Mesenchymal stem cell (in vitro differentiated cells and primary cell): ENCODE data around the gene FAM163B.

Experiments
- DNase-seq: peaks from one replicate; pipeline ENCODE4 v3.0.0-alpha.2; 2013
- H2AFZ ChIP-seq: one replicate; pipeline ENCODE4 v1.6.1; 2013; ENCODE audit warnings: low read depth, mild to moderate bottlenecking, control low read depth, inconsistent platforms, low read length, moderate library complexity
- H2AK5ac ChIP-seq: 2 replicates; pipeline ENCODE4 v1.6.1; 2013; ENCODE audit warnings: low read length, moderate library complexity, mild to moderate bottlenecking, inconsistent platforms; ENCODE audit not compliant: severe bottlenecking
- H2BK120ac ChIP-seq: one replicate; pipeline ENCODE4 v1.6.1; 2013; ENCODE audit warnings: low read depth, mild to moderate bottlenecking, inconsistent platforms, low read length, moderate library complexity
- H2BK12ac ChIP-seq, 2 experiments: one replicate each; pipeline ENCODE4 v1.6.1; 2013; ENCODE audit warnings: inconsistent platforms in 2 of 2, low read length in 2 of 2, mild to moderate bottlenecking in 2 of 2, moderate library complexity in 2 of 2, control low read depth in 1 of 2
- H2BK15ac ChIP-seq: one replicate; pipeline ENCODE4 v1.6.1; 2013; ENCODE audit warnings: mild to moderate bottlenecking, low read depth, inconsistent platforms; ENCODE audit not compliant: poor library complexity, severe bottlenecking
- H2BK5ac ChIP-seq: 2 replicates; pipeline ENCODE4 v1.6.1; 2013; ENCODE audit warnings: low read depth, mild to moderate bottlenecking, low read length, control low read depth, inconsistent platforms; ENCODE audit not compliant: poor library complexity, severe bottlenecking
- H3K14ac ChIP-seq, 2 experiments: one replicate each; pipeline ENCODE4 v1.6.1; 2013; ENCODE audit warnings: inconsistent platforms in 2 of 2, low read length in 2 of 2, control low read depth in 1 of 2, mild to moderate bottlenecking in 1 of 2, moderate library complexity in 1 of 2
- H3K18ac ChIP-seq, 2 experiments: one replicate each; pipeline ENCODE4 v1.6.1; 2013; ENCODE audit warnings: inconsistent platforms in 2 of 2, low read length in 2 of 2, control low read depth in 1 of 2, low read depth in 1 of 2, mild to moderate bottlenecking in 1 of 2
- H3K23ac ChIP-seq, 2 experiments: one replicate each; pipeline ENCODE4 v1.6.1; 2013; ENCODE audit warnings: inconsistent platforms in 2 of 2, low read length in 2 of 2, mild to moderate bottlenecking in 2 of 2, moderate library complexity in 2 of 2, control low read depth in 1 of 2
- H3K27ac ChIP-seq: 2 replicates; pipeline ENCODE4 v1.5.1; 2013; ENCODE audit warnings: mild to moderate bottlenecking, moderate library complexity, low read length, control low read depth, inconsistent platforms; ENCODE audit not compliant: poor library complexity, severe bottlenecking
- H3K27me3 ChIP-seq, 2 experiments: 2 replicates each; pipeline versions ENCODE4 v1.6.1 to v1.7.0; 2013; ENCODE audit warnings: low read length in 2 of 2, mild to moderate bottlenecking in 2 of 2, moderate library complexity in 2 of 2, control low read depth in 1 of 2, inconsistent platforms in 1 of 2; ENCODE audit not compliant: control insufficient read depth in 1 of 2, insufficient read depth in 1 of 2
- H3K36me3 ChIP-seq, 2 experiments: 2 replicates each; pipeline versions ENCODE4 v1.6.1 to v1.7.0; 2013; ENCODE audit warnings: low read length in 2 of 2, control low read depth in 1 of 2, inconsistent platforms in 1 of 2, low read depth in 1 of 2, mild to moderate bottlenecking in 1 of 2; ENCODE audit not compliant: insufficient read depth in 2 of 2, control insufficient read depth in 1 of 2
- H3K4ac ChIP-seq, 2 experiments: one replicate each; pipeline ENCODE4 v1.6.1; 2013; ENCODE audit warnings: inconsistent platforms in 2 of 2, low read length in 2 of 2, mild to moderate bottlenecking in 2 of 2, moderate library complexity in 2 of 2, control low read depth in 1 of 2, low read depth in 1 of 2
- H3K4me1 ChIP-seq: 2 replicates; pipeline ENCODE4 v1.6.1; 2013; ENCODE audit warnings: low read depth, low read length, control low read depth; ENCODE audit not compliant: control insufficient read depth, insufficient read depth
- H3K4me2 ChIP-seq: 2 replicates; pipeline ENCODE4 v1.6.1; 2013; ENCODE audit warnings: low read length, mild to moderate bottlenecking, inconsistent platforms; ENCODE audit not compliant: poor library complexity, severe bottlenecking
- H3K4me3 ChIP-seq, 2 experiments: 2 replicates each; pipeline versions ENCODE4 v1.5.1 to v1.7.0; 2013; ENCODE audit warnings: low read length in 2 of 2, mild to moderate bottlenecking in 2 of 2, control low read depth in 1 of 2, low read depth in 1 of 2; ENCODE audit not compliant: insufficient read depth in 1 of 2
- H3K79me1 ChIP-seq: replicated peaks from 2 replicates; pipeline ENCODE4 v1.6.1; 2013; ENCODE audit warnings: mild to moderate bottlenecking, control low read depth, low read length, inconsistent platforms; ENCODE audit not compliant: poor library complexity, severe bottlenecking
- H3K9ac ChIP-seq: 2 replicates; pipeline ENCODE4 v1.7.0; 2013; ENCODE audit warnings: mild to moderate bottlenecking, low read length, moderate library complexity
- H3K9me3 ChIP-seq: 2 replicates; pipeline ENCODE4 v1.7.0; 2013; ENCODE audit warnings: mild to moderate bottlenecking, low read length; ENCODE audit not compliant: control insufficient read depth
- H4K8ac ChIP-seq: one replicate; pipeline ENCODE4 v1.6.1; 2013; ENCODE audit warnings: inconsistent platforms, mild to moderate bottlenecking, low read length, moderate library complexity
- H4K91ac ChIP-seq: one replicate; pipeline ENCODE4 v1.6.1; 2013; ENCODE audit warnings: mild to moderate bottlenecking, low read length, inconsistent platforms
- WGBS: methylation state at CpG from one replicate; pipeline ENCODE4 v1.1.7; 2013; ENCODE audit warnings: mixed read lengths; 5-methylcytosine and 5-hydroxymethylcytosine counted together

FAM163B gene

GRCh38 chr9:133529457-133529856 lies 79.7 kb downstream of the FAM163B start:
- Histone ChIP-seq H3K18ac (no peak overlapping the region), H2BK120ac (no peak overlapping the region), H3K36me3 (no peaks in the 10 kb centered on the region), H3K4ac (no peak overlapping the region), H3K9ac (no peak overlapping the region), H3K27me3 (peaks cover 75 to 83% of the 10 kb centered on the region in 2 experiments), H3K4me1 (peaks cover 40% of the 10 kb centered on the region), H2AFZ (no peak overlapping the region), H3K9me3 (no peaks in the 10 kb centered on the region), H3K14ac (no peak overlapping the region), H2BK12ac (no peak overlapping the region), H2AK5ac (no peak overlapping the region), H3K79me1 (no peaks in the 10 kb centered on the region), H3K4me2 (no peak overlapping the region), H4K8ac (no peak overlapping the region), H4K91ac (no peak overlapping the region), H2BK5ac (no peak overlapping the region), H3K23ac (no peak overlapping the region), H3K4me3 (no peak overlapping the region), H3K27ac (no peak overlapping the region), H2BK15ac (no peak overlapping the region)
- WGBS, result 77% methylated on average over 7 of the region's 7 CpGs
- DNase-seq, result no peak

GRCh38 chr9:133528876-133529241 lies 80.3 kb downstream of the FAM163B start:
- no peak overlapping the region for H3K4me2 ChIP-seq
- no peaks in the 10 kb centered on the region for H3K9me3 ChIP-seq
- H3K79me1 ChIP-seq, result no peaks in the 10 kb centered on the region
- no peak overlapping the region for H3K14ac ChIP-seq
- H2BK15ac ChIP-seq, result no peak overlapping the region
- no peak overlapping the region for H4K91ac ChIP-seq
- H3K27ac ChIP-seq, result no peak overlapping the region
- no peak overlapping the region for H3K4me3 ChIP-seq
- H3K9ac ChIP-seq, result no peak overlapping the region
- no peak overlapping the region for H3K23ac ChIP-seq
- no peak overlapping the region for H2AK5ac ChIP-seq
- H2AFZ ChIP-seq, result no peak overlapping the region
- no peak overlapping the region for H3K18ac ChIP-seq
- H2BK12ac ChIP-seq, result no peak overlapping the region
- no peak overlapping the region for H3K4ac ChIP-seq
- peaks cover 81 to 84% of the 10 kb centered on the region in 2 experiments for H3K27me3 ChIP-seq
- no peak overlapping the region for H2BK5ac ChIP-seq
- DNase-seq, result no peak
- no peak overlapping the region for H4K8ac ChIP-seq
- H3K4me1 ChIP-seq, result peaks cover 34% of the 10 kb centered on the region
- H2BK120ac ChIP-seq, result no peak overlapping the region
- no peaks in the 10 kb centered on the region for H3K36me3 ChIP-seq
- 87% methylated on average over 11 of the region's 11 CpGs for WGBS

DNA sequence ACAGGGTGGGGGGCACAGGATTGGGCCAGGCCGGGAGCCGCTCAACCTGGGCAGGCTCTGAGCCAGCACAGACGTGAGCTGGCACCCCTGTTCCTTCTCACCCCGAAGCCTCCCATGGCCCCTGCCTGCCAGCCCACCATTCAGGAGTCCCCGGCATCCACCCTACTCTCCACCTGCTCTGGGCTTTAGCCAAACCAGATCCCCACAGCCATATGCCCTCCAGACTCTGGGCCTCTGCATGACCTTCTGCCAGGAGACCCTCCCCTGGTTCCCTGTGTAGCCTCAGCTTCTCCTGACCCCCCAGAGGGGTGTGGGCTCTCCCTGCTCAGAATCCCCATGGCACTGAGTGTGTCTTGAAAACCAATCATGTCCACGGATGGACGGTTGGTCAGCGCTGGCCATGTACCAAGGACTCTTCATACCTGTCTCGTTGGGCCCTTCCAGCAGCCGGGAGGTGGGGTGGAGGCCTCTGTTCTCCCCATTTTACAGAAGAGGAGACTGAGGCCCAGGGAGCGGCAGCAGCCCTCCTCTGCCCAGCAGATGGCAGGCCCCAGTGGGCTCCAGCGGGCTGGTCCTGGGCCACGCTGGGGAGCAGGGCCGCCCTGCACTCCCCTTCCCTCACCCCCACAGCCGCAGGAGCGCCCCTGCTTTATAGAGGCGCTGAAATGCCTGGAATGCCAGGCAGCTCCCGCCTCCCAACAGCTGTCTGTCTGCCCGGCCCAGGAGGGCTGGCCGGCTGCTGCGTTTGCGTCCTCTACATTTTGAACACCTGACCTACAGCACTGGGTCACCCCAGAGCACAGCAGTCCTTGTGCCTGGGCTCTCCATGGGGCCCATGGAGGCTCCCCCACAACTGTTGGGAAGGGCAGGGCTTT lies 81.0 kb downstream of the FAM163B start:
- peak overlapping the region; percentile 18 for H2AK5ac ChIP-seq
- H4K91ac ChIP-seq, result peak overlapping the region; percentile 18
- H3K27ac ChIP-seq, result no peak overlapping the region
- no peak for DNase-seq
- no peak overlapping the region for H2BK5ac ChIP-seq
- H3K27me3 ChIP-seq, result peaks cover 82 to 85% of the 10 kb centered on the region in 2 experiments
- no peak overlapping the region for H3K23ac ChIP-seq
- no peak overlapping the region for H4K8ac ChIP-seq
- no peaks in the 10 kb centered on the region for H3K79me1 ChIP-seq
- peak overlapping the region in 1 of 2 experiments; percentile 58 for H3K4ac ChIP-seq
- H2BK120ac ChIP-seq, result no peak overlapping the region
- no peak overlapping the region for H2BK12ac ChIP-seq
- peak overlapping the region in 1 of 2 experiments; percentile 48 for H3K18ac ChIP-seq
- no peak overlapping the region for H2AFZ ChIP-seq
- no peaks in the 10 kb centered on the region for H3K9me3 ChIP-seq
- H3K14ac ChIP-seq, result peak overlapping the region in 1 of 2 experiments; percentile 26
- peaks cover 33% of the 10 kb centered on the region for H3K4me1 ChIP-seq
- H3K9ac ChIP-seq, result no peak overlapping the region
- peak overlapping the region; percentile 53 for H3K4me2 ChIP-seq
- H2BK15ac ChIP-seq, result peak overlapping the region; percentile 21
- no peak overlapping the region for H3K4me3 ChIP-seq
- no peaks in the 10 kb centered on the region for H3K36me3 ChIP-seq
- 85% methylated on average over 22 of the region's 22 CpGs for WGBS

GRCh38 chr9:133527444-133527920 lies 81.7 kb downstream of the FAM163B start:
- peak overlapping the region; percentile 18 for H4K91ac ChIP-seq
- 19% methylated on average over 15 of the region's 18 CpGs for WGBS
- no peak overlapping the region for H2BK120ac ChIP-seq
- H4K8ac ChIP-seq, result no peak overlapping the region
- H3K9me3 ChIP-seq, result no peaks in the 10 kb centered on the region
- H3K9ac ChIP-seq, result no peak overlapping the region
- H2BK12ac ChIP-seq, result peak overlapping the region in 1 of 2 experiments; percentile 45
- H2BK15ac ChIP-seq, result no peak overlapping the region
- peak overlapping the region; percentile 53 for H3K4me2 ChIP-seq
- H3K4me3 ChIP-seq, result no peak overlapping the region
- H3K23ac ChIP-seq, result no peak overlapping the region
- H3K79me1 ChIP-seq, result no peaks in the 10 kb centered on the region
- no peaks in the 10 kb centered on the region for H3K36me3 ChIP-seq
- H2AK5ac ChIP-seq, result no peak overlapping the region
- peaks cover 31% of the 10 kb centered on the region for H3K4me1 ChIP-seq
- no peak overlapping the region for H2BK5ac ChIP-seq
- peak; percentile 50 for DNase-seq
- no peak overlapping the region for H2AFZ ChIP-seq
- peaks cover 82 to 88% of the 10 kb centered on the region in 2 experiments for H3K27me3 ChIP-seq
- peak overlapping the region in 1 of 2 experiments; percentile 58 for H3K4ac ChIP-seq
- no peak overlapping the region for H3K27ac ChIP-seq
- H3K14ac ChIP-seq, result no peak overlapping the region
- peak overlapping the region; percentile 29 to 61 for H3K18ac ChIP-seq
